ENCODE results near the gene ACSF2.
"Not testable (repeated sequence)": the region's sequence is repeated elsewhere in the genome, so short reads cannot be mapped to it uniquely, and the experiment has no call there.

Gene ACSF2, protein sequence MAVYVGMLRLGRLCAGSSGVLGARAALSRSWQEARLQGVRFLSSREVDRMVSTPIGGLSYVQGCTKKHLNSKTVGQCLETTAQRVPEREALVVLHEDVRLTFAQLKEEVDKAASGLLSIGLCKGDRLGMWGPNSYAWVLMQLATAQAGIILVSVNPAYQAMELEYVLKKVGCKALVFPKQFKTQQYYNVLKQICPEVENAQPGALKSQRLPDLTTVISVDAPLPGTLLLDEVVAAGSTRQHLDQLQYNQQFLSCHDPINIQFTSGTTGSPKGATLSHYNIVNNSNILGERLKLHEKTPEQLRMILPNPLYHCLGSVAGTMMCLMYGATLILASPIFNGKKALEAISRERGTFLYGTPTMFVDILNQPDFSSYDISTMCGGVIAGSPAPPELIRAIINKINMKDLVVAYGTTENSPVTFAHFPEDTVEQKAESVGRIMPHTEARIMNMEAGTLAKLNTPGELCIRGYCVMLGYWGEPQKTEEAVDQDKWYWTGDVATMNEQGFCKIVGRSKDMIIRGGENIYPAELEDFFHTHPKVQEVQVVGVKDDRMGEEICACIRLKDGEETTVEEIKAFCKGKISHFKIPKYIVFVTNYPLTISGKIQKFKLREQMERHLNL

DNA sequence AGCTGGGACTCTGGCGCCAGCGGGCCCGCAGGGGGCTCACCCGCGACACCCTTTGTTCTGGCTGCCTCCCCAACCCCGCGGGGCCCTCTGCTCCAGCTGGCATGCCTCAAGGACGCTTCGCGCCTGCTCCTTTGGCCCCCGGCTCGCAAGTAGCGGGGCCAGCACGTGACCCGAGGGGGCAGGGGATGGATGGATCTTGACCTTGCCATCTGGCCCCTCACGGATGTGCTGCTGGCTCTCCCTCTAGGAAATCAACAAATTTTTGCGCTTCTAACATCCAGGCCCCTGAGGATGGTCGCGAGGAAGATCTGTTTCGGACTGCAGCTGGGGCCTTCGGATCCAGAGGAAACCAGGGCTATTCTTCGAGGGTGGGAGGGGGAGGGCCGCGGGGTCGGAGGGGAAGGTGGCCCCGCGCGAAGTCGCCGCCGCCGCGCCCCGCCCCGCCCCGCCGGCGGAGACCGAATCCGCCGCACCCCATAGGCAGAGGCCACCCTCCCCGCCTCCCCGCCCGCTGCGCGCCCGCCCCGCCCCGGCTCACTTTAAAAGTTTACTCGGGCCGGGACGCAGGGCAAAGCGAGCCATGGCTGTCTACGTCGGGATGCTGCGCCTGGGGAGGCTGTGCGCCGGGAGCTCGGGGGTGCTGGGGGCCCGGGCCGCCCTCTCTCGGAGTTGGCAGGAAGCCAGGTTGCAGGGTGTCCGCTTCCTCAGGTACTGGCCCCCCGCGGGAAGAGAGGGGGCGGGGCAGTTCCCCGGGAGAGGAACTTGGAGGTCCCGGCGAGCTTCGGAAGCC is at the start of gene ACSF2:
ACSF2 (plus strand) TSS at position 537 of the 790 bp plus-strand sequence; CDS start at position 581, 44 bp downstream.
- DNase-seq (ENCODE audit: low read depth) = no peak

GRCh38 chr17:50379351-50380132 is 46.5 kb upstream of the ACSF2 start:
- no peak for DNase-seq (ENCODE audit: low read depth)

DNA sequence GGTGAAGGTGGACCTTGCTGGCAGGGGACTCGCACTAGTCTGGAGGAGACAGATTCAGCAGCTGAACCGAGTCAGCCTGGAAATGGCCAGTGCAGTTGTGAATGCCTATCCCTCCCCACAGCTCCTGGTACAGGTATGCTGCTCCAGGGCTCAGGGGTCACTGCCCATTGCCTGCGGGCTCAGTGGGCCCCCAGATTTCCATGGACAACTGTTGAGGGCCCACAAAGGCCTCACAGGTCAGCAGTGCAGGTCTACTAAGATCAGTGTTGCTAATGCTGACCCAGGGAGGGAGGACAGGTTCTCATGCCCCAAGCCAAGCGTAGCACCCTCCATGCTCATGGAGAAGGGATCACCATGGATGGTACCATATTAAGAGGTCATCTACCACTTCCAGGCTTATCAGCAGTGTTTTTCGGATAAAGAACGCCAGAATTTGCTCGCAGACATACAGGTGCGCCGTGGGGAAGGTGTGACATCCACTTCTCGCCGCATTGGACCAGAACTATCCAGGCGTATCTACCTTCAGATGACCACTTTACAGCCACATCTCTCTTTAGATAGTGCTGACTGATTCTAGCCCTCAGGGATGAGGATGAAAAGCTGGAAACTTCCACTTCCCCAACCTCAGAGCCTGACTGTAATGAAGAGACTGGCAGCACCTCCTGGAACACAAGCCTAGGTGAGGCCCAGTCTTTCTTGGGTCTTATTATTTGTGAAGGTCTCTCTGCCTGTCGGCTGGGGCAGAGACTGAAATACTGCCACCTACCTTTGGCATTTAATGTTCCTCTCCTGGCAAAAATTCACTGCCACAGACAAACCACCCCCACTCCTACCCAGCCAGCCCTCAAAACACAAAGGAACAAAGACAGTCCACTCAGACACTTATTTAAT is 45.4 kb upstream of the ACSF2 start:
- DNase-seq (ENCODE audit: low read depth) = no peak

DNA sequence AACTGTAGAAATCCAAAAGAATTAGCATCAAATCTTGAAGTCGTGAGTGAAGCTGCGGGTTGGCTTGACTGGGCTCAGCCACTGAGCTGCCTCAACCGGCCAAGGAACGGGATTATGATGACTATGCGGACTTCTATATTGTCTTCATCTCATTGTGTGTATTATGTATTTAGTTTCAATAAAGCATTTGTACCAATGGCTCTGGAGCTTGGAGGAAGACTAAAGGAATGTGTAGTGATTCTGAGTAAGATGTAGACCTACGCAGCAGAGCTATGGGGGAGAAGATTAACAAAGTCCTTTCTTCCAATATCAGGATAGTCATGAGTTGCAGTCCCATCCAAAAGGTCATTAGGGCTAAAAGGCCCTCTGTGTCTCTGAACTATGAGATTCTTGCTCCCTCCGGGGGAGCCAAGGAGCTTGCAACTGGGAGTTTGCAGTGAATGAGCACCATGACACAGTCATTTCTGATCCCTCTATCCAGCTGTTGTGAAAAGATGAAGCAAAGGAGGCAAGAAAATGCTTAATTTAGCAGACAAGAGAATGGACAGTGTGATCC is 44.7 kb upstream of the ACSF2 start:
- no peak for DNase-seq (ENCODE audit: low read depth)

DNA sequence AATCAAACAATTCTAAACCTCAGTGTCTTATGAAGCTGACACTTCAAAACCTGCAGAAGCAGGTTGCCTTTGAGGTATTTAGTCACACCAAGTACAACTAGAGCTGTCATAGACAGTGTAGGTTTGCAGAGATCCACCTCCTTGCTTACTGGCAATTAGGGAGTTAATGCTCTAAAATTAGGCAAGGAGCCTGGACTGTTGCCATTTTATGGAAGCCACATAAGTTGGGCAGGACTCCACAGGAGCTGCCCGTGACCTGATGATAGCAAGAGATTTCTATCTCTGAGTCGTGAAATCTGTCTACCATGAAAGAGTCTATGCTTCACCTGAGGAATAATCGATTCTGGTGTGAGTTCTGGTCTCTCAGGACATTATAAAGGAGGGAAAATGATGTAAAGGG is 44.1 kb upstream of the ACSF2 start:
- no peak for DNase-seq (ENCODE audit: low read depth)

DNA sequence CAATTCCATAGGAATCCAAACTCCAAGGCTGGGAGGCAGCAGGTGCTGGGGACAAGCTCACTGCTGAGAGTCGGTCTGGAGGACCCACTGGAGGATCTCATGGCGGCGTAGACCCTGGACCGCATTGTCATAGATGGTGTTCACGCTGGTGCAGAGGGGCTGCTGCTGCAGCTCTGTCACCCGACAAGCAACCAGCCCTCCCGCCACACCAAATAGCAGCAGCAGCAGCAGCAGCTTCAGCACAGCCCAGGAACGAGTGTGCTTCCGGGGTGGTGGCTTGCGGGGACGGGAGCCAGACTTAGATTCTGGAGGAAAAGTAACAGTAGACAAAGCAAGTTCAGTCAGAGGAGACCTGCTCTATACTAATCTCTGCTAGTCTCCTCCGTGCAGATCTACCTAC is 43.1 kb upstream of the ACSF2 start:
- DNase-seq (ENCODE audit: low read depth) = no peak

GRCh38 chr17:50386510-50386909 is 39.5 kb upstream of the ACSF2 start:
- DNase-seq (ENCODE audit: low read depth) = no peak

GRCh38 chr17:50388728-50389127 is 37.3 kb upstream of the ACSF2 start:
- no peak for DNase-seq (ENCODE audit: low read depth)

DNA sequence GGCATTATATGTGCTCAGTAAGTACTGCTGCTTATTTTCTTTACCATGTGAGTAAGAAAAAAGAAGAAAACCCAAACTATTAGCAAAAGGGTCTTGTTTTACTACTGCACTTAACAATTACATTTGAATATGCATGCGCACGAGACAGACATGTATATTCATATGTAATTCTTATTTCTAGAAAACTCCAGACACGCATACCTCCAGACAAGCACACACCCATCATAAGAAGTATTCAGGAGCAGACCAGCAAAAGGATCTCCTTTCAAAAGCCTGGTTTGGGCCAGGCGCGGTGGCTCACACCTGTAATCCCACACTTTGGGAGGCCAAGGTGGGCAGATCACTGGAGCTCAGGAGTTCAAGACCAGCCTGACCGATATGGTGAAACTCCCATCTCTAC is 36.5 kb upstream of the ACSF2 start:
- no peak for DNase-seq (ENCODE audit: low read depth)

GRCh38 chr17:50392621-50393020 is 33.4 kb upstream of the ACSF2 start:
- no peak for DNase-seq (ENCODE audit: low read depth)

DNA sequence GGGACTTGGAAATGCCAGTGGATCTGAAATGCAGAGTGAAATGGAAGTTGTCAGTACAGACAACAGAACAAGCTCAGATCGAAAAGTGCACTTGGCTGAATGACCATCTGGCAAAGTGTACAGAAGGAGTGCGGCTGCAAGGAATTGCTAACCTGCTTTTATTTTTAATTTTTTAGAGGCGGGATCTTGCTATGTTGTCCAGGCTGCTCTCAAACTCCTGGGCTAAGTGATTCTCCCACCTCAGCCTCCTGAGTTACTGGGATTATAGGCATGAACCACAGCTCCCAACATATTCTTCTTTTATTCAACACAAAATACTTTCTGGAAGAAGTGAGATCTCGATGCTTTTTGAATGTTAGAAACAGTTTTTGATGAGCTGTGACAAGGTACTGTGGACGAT is 32.3 kb upstream of the ACSF2 start:
- DNase-seq (ENCODE audit: low read depth) = no peak

DNA sequence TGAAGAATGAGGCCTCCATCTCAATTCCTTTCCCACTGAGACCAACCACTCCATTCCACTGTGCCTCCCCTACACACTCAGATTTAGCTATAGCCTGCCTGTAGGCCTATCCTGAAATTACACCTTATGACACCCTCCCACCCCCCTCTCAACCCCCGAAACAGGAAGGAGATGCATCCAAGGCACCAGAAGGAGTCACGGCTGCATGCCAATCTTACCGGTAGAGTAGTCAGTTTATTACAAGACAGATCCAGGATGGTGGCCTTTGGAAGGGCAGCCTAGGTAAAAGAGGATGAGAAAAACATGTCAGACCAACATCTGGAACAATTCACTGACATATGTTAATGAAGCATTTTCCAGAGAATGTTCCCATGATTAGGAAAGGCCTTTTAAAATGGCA is 31.3 kb upstream of the ACSF2 start:
- DNase-seq (ENCODE audit: low read depth) = no peak

DNA sequence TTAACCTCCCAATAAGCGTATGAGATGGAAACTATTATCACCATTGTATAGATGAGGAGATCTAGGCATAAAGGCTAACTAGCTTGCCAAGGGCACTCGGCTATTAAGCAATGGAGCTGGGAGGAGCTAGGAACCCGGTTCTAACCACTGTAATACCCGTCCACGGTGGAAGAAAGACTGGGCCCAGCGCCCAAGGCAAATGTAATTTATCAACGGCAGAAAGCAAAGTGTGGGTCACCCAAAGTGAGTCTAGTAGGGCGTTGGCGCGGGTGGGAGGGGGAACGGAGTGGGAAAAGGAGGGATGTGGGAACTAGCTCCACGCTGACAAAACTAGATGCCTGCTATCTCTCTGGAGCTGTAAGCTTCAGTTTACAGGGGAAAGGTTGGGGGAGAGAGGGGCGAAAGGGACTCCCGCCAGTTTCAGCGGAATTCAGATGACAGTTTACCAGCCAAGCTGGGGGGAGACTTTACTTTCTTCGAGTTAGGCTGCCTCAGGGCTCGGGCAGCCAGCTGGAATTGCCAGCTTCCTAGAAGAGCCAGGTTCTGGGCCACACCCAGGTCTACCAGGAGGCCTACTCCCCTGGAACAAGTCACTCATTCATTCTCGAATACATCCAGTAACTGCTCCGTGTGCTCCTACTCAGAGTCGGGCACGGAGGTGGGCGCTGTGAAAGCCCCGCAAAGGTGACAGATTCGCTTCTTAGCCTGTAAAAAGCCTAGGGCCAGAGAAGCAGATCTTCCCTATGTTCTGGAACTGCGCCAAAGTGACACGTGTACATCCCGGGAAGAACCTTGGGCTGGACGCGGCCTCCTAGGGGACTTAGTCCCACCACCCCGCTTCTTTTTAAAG is 29.5 kb upstream of the ACSF2 start:
- peak; percentile 32 for DNase-seq (ENCODE audit: low read depth)

- DNase-seq (ENCODE audit: low read depth) = peak; percentile 60
Measured at GRCh38 chr17:50397111-50397918, 28.7 kb upstream of the ACSF2 start, which contains the start of gene LRRC59. Gene LRRC59, minus strand, starts transcription at chr17:50397523. Its CDS starts 206 bp downstream, at chr17:50397317.

GRCh38 chr17:50397919-50398285 is 28.1 kb upstream of the ACSF2 start:
- DNase-seq (ENCODE audit: low read depth) = no peak

DNA sequence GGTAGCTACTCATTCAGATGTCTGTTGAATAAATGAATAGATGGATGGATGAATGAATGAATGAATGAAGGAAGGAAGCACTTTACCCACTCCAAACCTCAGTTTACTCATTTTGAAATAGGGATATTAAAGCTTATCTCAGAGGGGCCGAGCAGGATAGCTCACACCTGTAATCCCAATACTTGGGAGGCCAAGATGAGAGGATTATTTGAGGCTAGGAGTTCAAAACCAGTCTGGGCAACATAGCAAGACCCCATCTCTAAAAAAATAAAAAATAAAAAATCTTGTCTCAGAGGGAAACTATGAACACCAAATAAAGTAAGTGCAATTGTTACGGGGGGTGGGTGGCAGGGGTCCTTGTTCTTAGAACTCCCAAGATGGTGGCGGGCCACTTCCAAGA is 27.3 kb upstream of the ACSF2 start:
- not testable (repeated sequence) for DNase-seq (ENCODE audit: low read depth)

DNA sequence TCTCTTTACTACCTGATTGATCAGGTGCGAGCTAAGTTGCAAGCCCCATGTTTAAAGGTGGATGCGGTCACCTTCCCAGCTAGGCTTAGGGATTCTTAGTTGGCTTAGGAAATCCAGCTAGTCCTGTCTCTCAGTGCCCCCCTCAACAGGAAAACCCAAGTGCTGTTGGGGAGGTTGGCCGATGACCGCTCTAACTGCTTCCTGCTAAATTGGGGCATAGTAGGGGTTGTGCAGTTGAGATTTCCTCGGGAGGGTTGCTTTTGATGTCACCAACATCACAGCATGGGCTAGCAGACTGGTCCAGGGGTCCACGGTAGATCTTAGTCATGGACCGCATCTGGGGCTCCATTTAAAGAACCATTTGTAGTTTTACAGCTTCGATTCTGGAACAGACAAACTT is 26.4 kb upstream of the ACSF2 start:
- DNase-seq (ENCODE audit: low read depth) = not testable (repeated sequence)

DNA sequence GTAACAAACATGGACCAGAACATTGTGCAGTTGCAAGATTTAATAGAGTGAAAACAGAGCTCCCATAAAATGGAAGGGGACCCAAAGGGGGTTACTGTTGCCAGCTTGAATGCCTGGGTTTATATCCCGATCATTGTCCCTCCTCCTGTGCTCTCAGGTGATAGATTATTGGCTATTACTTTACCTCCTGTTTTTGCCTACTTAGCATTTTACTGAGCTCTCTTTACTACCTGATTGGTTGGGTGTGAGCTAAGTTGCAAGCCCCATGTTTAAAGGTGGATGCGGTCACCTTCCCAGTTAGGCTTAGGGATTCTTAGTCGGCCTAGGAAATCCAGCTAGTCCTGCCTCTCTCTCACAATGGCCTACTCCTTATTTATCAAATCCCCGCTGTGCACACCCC is 20.7 kb upstream of the ACSF2 start:
- not testable (repeated sequence) for DNase-seq (ENCODE audit: low read depth)

DNA sequence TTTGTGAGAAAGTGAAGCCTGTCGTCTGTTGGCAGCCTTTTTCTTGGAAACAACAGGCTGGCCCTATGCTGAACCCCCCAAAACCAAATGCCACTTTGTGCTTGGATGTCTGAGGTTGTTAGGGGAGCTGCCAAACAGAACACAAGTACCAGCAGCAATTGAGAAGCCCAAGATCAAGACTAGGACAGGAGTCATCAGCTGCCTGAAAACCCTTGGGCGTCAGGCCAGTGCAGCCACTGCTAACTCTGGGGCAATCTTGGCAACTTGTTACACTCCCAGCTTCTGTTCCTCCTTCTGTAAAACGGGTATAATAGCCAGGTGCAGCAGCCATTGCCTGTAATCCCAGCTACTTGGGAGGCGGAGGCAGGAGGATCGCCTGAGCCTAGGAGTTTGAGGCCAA is 19.4 kb upstream of the ACSF2 start:
- DNase-seq (ENCODE audit: low read depth) = no peak
